Measurements from ENCODE around the gene MLIP. TPM values are rescaled to one million over a fixed set of nuclear protein-coding genes. Genes with fewer than 3 reads are reported as not detected.
"Not testable (repeated sequence)": the region's sequence is repeated elsewhere in the genome, so short reads cannot be mapped to it uniquely, and the experiment has no call there.

MLIP gene
- total RNA-seq, 1 donor from 2014 or later: not detected

GRCh38 chr6:54204921-54205591 is 93.8 kb downstream of the MLIP start:
- H3K27ac ChIP-seq: no peak overlapping the region
- H3K4me3 ChIP-seq: no peak overlapping the region
- intact Hi-C loops (cut with DNase I): no loop called here
- H3K4me1 ChIP-seq: no peaks in the 10 kb centered on the region
- no peaks in the 10 kb centered on the region for H3K9me3 ChIP-seq
- TF ChIP-seq POLR2A (IDR thresholded peaks at IDR 0.05) (no peak), CTCF (IDR thresholded peaks at IDR 0.05) (no peak), POLR2AphosphoS5 (IDR thresholded peaks at IDR 0.05; ENCODE audit: insufficient read depth in 1 of 2, low read depth in 1 of 2) (no peak)
- H3K36me3 ChIP-seq: no peaks in the 10 kb centered on the region
- H3K27me3 ChIP-seq: no peaks in the 10 kb centered on the region
- no peak for DNase-seq (ENCODE audit: extremely low spot score in 2 of 2)

- Histone ChIP-seq H3K4me3 (no peak overlapping the region), H3K9me3 (no peaks in the 10 kb centered on the region), H3K27me3 (no peaks in the 10 kb centered on the region), H3K36me3 (no peaks in the 10 kb centered on the region), H3K4me1 (no peaks in the 10 kb centered on the region), H3K27ac (no peak overlapping the region)
- TF ChIP-seq POLR2A (IDR thresholded peaks at IDR 0.05): no peak
- TF ChIP-seq POLR2AphosphoS5 (IDR thresholded peaks at IDR 0.05; ENCODE audit: insufficient read depth in 1 of 2, low read depth in 1 of 2): no peak
- no peak for TF ChIP-seq CTCF (IDR thresholded peaks at IDR 0.05)
- no peak for DNase-seq (ENCODE audit: extremely low spot score in 2 of 2)
- intact Hi-C loops (cut with DNase I): no loop called here
Observed at GRCh38 chr6:54206510-54206909, 95.3 kb downstream of the MLIP start.

GRCh38 chr6:54209983-54210382 is 98.7 kb downstream of the MLIP start:
- DNase-seq (ENCODE audit: extremely low spot score in 2 of 2); H3K36me3 ChIP-seq; H3K27me3 ChIP-seq; intact Hi-C loops (cut with DNase I); H3K4me1 ChIP-seq; H3K27ac ChIP-seq; H3K4me3 ChIP-seq; H3K9me3 ChIP-seq: not testable (repeated sequence)

GRCh38 chr6:54214286-54214685 is 103.0 kb downstream of the MLIP start:
- H3K9me3 ChIP-seq: no peaks in the 10 kb centered on the region
- H3K4me1 ChIP-seq: no peaks in the 10 kb centered on the region
- TF ChIP-seq POLR2AphosphoS5 (IDR thresholded peaks at IDR 0.05; ENCODE audit: insufficient read depth in 1 of 2, low read depth in 1 of 2) (no peak), CTCF (IDR thresholded peaks at IDR 0.05) (no peak), POLR2A (IDR thresholded peaks at IDR 0.05) (no peak)
- H3K27ac ChIP-seq: no peak overlapping the region
- no peak for DNase-seq (ENCODE audit: extremely low spot score in 2 of 2)
- H3K36me3 ChIP-seq: no peaks in the 10 kb centered on the region
- H3K27me3 ChIP-seq: no peaks in the 10 kb centered on the region
- intact Hi-C loops (cut with DNase I): no loop called here
- no peak overlapping the region for H3K4me3 ChIP-seq

- H3K36me3 ChIP-seq: no peaks in the 10 kb centered on the region
- no peak for DNase-seq (ENCODE audit: extremely low spot score in 2 of 2)
- H3K27ac ChIP-seq: no peak overlapping the region
- intact Hi-C loops (cut with DNase I): no loop called here
- H3K9me3 ChIP-seq: no peaks in the 10 kb centered on the region
- TF ChIP-seq CTCF (IDR thresholded peaks at IDR 0.05) (no peak), POLR2AphosphoS5 (IDR thresholded peaks at IDR 0.05; ENCODE audit: insufficient read depth in 1 of 2, low read depth in 1 of 2) (no peak), POLR2A (IDR thresholded peaks at IDR 0.05) (no peak)
- no peak overlapping the region for H3K4me3 ChIP-seq
- no peaks in the 10 kb centered on the region for H3K27me3 ChIP-seq
- no peaks in the 10 kb centered on the region for H3K4me1 ChIP-seq
Observed at GRCh38 chr6:54216336-54216735, 105.1 kb downstream of the MLIP start.

All from vagina (tissue), 2 donors.